OCI-LY7 (cell line): ENCODE results near the gene DCHS1.

ENCODE experiments used
- EZH2phosphoT487 ChIP-seq: fragments of 200-600 bp; sonication (generic); IDR thresholded peaks from 2 replicates; pipeline ENCODE4 v1.6.1; 2018; ENCODE audit warnings: low read depth, borderline replicate concordance, mild to moderate bottlenecking, mixed run types, antibody characterized with exemption, low read length, moderate library complexity, mixed read lengths
- TF ChIP-seq, protein P1 (sequence below): fragments of 200-600 bp; sonication (generic); conservative IDR thresholded peaks from 2 replicates; pipeline ENCODE4 v1.5.1; 2014; ENCODE audit warnings: mild to moderate bottlenecking, antibody characterized with exemption, low read length, moderate library complexity, mixed read lengths

- no peak for TF ChIP-seq EZH2phosphoT487
- TF ChIP-seq, protein P1, sequence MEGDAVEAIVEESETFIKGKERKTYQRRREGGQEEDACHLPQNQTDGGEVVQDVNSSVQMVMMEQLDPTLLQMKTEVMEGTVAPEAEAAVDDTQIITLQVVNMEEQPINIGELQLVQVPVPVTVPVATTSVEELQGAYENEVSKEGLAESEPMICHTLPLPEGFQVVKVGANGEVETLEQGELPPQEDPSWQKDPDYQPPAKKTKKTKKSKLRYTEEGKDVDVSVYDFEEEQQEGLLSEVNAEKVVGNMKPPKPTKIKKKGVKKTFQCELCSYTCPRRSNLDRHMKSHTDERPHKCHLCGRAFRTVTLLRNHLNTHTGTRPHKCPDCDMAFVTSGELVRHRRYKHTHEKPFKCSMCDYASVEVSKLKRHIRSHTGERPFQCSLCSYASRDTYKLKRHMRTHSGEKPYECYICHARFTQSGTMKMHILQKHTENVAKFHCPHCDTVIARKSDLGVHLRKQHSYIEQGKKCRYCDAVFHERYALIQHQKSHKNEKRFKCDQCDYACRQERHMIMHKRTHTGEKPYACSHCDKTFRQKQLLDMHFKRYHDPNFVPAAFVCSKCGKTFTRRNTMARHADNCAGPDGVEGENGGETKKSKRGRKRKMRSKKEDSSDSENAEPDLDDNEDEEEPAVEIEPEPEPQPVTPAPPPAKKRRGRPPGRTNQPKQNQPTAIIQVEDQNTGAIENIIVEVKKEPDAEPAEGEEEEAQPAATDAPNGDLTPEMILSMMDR = no peak
These were observed 41.2 kb downstream of the DCHS1 start for GRCh38 chr11:6614446-6614845.
